LNCAP (cell line): ENCODE measurements around the gene SSR1.

Experiments used
- CTCF ChIP-seq: fragments of 450-650 bp; IDR thresholded peaks from 2 replicates; pipeline ENCODE4 v1.5.1; 2017; ENCODE audit warnings: mild to moderate bottlenecking

SSR1 gene

GRCh38 chr6:7264041-7264440, 49.0 kb downstream of the SSR1 start:
- TF ChIP-seq CTCF: no peak

GRCh38 chr6:7262746-7263518, 50.1 kb downstream of the SSR1 start:
- TF ChIP-seq CTCF: no peak

GRCh38 chr6:7261852-7262461, 51.0 kb downstream of the SSR1 start:
- no peak for TF ChIP-seq CTCF

GRCh38 chr6:7261032-7261841, 51.8 kb downstream of the SSR1 start:
- TF ChIP-seq CTCF: no peak

- no peak for TF ChIP-seq CTCF
Measured at GRCh38 chr6:7260291-7261031, 52.5 kb downstream of the SSR1 start.

- no peak for TF ChIP-seq CTCF
Measured at GRCh38 chr6:7258231-7258763, 54.7 kb downstream of the SSR1 start.
